NCI-H226 (cell line): ENCODE data around the gene CIP2A.
"Not testable (repeated sequence)": the region's sequence is repeated elsewhere in the genome, so short reads cannot be mapped to it uniquely, and the experiment has no call there.

ENCODE experiments used
- DNase-seq: peaks from one replicate; pipeline ENCODE4 v3.0.0-alpha.2; 2015

Gene CIP2A

DNA sequence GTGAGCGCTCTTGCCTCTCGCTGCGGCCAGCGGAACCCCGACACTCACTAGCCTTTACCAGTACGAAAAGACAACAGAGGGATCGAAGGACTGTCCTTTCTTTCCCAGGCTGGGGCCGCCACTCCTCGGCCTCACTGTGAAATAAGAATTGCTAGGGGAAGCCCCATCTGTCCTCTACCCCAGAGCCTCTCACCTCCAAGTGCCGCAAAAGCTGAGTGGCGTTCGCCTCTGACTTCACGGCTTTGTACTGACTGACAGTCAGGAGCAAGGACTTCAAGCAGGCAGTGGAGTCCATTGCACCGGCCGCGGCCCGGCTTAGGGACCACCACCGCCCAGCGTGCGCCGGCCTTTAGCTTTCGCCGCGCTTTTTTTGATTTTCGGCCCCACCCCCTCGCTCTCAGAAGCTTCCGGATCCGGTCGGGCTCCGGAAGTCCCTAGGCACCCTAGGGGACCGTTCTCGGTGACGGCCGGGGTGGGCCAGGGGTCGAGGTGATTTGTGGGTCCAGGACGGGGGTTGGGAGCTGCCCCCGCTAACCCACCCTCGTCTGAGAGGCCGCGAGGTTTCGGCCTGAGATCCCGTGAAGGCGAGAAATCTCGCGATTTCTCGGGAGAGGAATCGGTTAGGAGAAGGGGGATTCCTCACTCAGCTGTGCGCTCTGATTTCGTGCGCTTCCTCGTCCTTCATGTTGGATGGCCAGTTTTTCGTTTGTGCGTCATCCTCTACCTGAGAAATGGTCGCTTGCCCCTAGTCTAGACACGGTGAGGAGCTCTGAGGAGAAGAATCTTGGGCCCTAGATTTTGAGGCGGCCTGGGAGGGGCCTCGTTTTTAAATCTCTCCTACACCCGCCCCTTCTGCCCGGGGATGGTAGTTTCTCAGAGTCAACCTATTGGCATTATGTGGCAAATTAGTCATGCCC, at the start of gene CIP2A, which contains the start of gene DZIP3:
TSS of gene CIP2A (minus strand) at position 358 of the 917 bp plus-strand sequence. CDS start at position 295, 63 bp downstream.
TSS of gene DZIP3 (plus strand) at position 642 of the 917 bp plus-strand sequence. CDS start 15,685 bp downstream, outside the sequence.
- DNase-seq = peak; percentile 94

DNA sequence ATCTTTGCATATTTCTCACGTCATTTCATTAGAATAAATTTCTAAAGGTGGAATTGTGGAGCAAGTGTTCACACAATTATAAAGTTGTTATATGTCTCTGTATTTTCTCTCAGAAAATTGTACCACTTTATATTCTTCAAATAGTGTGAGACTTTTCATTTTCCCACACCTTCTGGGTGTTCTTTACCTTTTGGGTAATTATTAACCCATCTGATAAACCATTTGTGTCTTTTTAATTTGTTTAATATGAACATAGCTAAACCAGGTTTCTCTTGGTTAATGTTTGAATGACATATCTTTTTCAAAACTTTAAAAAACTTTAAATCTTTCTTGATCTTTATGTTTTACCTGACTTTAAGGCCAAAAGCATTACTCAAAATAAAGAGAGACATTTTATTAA, 40.7 kb upstream of the CIP2A start:
- DNase-seq = no peak

DNA sequence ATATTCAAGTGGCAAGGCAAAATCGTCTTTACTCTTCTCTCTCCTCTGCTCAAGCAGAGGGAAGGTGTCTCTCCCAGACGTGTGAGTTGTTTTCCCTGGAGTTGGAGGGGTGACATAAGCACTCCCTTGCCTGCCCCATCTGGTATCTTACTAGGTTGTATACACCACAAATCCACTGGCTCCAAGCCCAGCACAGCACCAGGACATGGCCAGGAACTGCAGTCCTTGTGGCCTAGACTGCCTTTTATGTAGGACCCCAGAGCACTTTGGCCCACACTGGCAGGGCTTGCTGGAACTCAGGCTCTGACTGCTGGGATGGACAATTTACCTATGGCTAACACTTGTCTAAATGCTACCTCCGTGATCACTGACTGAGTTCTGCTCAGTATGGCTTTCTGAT, 34.3 kb upstream of the CIP2A start:
- DNase-seq = no peak

DNA sequence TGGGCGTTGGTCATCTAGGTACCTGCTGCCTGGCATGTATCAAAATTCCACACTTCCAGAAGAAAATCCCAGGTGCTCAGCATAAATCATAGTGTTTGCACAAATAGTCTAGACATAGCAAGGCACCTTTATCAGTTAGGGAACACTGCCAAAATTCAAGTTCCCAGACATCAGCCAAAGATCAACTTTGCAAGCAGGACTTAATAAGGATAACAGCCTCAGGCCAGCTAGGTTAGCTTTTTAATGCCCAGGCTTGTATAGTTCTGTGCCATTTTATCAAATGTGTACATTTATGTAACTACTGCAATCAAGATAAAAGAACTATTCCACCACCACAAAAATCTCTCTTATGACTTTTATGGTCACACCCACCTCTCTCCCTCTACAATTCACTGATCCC, 31.0 kb upstream of the CIP2A start:
- peak; percentile 5 for DNase-seq

DNA sequence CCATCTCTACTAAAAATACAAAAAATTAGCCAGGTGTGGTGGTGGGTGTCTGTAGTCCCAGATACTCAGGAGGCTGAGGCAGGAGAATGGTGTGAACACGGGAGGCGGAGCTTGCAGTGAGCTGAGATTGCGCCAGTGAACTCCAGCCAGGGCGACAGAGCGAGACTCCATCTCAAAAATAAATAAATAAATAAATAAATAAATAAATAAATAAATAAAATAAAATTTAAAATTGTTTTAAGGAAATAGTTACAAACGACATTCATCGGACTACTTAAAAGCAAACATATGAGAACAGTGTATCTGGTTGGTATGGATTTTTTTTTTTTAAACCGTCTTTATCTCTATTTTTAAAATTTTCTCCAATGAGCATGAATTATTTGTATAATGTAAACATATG, 26.9 kb upstream of the CIP2A start:
- DNase-seq = not testable (repeated sequence)

DNA sequence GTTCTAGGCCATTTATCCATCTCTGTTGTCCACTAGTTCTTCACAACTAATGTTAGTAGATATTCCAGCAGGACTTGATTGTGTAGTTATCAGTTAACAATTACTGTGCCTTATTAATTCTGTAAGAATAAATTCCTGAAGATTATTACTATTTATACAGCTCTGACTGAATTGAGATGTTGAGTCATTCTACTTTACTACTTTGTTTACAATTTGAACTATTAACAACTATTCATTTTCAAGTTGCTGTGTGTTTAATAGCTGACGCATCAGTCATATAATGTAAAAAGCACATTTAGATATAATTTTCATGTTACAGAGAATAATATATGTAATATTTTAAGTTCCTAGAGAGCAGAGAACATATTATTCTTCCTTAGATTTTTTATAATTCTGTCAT, 21.4 kb upstream of the CIP2A start:
- DNase-seq = no peak

DNA sequence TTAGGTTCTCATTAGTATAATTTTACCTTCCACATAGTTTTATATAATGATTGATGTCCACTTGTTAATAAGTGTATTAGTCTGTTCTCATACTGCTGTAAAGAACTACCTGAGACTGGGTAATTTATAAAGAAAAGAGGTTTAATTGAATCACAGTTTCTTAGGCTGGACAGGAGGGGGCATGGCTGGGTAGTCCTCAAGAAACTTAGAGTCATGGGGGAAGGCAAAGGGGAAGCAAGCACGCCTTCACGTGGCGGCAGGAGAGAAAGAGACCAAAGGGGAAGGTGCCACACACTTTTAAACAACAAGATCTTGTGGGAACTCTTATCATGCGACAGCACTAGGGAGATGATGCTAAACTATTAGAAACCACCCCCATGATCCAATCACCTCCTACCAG, 19.5 kb upstream of the CIP2A start:
- DNase-seq = no peak

DNA sequence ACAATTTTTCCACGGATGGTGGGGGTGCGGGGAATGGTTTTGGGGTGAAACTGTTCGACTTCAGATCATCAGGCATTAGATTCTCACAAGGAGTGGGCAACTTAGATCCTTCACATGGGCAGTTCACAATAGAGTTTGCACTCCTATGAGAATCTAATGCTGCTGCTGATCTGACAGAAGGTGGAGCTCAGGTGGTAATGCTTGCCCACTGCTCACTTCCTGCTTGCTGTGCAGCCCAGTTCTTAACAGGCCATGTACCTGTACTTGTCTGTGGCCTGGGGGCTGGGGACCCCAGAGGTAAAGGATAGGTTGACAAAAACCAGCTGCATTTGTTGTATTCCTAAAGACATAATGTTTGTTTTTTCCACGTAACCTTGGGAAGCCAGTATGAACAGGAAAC, 16.3 kb upstream of the CIP2A start:
- DNase-seq = no peak

DNA sequence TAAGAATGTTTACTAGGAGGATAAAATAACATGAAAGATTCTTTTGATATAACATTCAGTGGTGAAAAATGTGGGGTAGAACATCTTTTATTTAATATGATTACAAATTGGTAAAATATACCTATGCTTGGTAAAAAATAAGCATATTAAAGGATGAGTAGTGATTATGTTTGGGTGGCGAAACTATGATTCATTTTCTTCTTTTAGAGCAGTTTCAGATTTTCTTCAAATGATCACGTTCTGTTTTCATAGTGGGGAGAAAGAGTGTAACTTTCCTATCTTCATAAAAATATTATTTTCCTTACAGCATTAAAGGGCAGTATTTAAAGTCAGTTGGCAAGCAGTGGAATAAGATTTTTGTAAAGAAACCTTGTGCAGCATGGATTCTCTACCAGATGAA, 15.8 kb upstream of the CIP2A start:
- no peak for DNase-seq

DNA sequence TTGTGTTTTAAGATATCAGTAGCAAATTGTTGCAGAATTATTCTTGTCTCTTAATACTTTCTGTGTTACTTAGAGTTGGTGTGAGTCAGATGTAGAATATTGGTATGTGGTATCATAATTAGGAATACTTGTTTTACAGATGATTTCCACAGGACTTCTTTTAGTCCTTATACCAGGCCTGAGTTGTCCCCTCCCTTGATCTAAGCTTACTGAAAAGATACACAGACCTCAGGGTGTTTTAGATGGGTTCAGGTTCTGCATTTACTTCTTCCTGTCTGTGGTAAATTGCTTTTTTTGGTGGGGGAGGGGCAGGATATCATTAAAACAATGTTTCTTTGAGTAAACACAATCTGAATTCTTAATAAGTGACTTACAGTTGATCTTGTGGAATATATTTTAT, 14.5 kb upstream of the CIP2A start:
- no peak for DNase-seq

DNA sequence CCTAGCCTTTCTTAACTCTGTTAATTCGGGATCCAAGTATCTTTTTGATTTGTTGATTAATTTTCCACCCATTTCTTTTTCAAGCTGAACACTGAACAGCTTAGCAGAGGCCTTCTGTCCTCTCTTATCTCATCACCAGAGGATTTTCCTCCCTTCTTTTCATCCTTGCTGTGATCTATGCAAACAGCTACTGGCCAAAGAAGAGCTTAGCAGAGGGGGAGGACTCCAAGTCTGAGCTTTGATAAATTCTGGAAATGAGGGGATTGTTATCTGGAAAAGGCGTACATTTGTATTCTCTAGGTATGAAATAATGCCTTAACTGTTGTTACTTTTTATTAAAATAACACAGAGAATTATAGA, 13.7 kb upstream of the CIP2A start:
- no peak for DNase-seq

DNA sequence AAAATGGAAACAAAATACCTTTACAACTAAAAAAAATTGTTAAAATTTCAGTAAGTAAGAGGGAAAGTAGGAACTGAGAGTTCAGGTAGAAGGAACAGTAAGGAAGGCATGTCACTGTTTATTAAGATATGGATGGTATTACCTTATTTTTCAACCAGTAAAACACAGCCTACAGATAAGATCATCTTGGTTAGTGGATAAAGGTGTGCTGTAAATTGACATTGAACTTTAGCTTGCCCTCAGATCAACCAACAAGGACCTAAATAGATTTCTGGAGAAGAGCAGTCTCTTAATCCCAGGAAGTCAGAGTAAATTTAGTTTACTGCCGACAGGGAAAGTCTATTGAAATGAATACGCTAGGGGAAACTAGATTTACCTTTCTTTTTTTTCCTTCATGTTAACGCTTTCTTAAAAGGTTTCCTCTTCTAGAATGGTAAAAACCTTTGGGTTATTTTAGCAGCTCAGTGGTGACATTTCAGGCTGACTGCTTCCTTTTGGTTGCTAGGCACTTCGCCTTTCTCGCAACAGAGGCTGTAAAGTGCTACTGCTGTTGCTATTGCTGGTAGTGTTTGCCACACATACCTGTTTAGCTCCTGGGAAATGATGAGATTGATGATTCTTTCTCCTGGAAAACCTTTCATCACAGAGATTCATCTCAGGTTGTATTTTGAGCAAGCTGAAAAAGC, 13.2 kb upstream of the CIP2A start:
- no peak for DNase-seq

DNA sequence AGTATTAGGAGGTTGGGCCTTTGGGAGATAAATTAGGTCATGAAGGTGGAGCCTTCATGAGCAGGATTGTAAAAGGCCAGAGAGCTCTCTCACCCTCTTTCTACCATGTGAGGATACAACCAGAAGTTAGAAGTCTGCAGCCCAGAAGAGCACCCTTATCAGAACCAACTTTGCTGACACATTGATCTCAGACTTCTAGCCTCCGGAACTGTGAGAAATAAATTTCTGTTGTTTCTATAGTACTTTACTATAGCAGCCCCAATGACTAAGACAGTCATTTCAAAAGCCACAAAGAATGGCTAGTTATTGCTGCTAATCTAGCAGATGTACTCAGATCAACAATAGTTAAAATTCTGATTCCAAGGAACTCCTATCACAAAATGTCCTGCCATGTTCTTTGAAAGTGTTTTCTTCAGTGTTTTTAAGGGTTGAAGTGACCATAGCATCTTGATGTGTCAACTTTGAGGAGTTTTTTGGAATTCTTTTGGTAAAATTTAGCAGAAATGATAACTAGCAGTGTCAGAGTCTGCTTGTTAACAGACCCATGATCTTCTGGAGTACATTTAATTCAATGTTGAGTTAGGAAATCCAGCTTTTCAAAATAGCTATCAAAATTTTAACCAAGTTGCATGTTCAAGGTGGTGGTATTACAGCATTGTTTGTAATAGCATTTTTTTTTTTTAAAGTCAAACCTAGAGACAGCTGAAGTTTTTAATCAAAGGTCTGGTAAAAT, 10.6 kb upstream of the CIP2A start:
- DNase-seq = no peak

DNA sequence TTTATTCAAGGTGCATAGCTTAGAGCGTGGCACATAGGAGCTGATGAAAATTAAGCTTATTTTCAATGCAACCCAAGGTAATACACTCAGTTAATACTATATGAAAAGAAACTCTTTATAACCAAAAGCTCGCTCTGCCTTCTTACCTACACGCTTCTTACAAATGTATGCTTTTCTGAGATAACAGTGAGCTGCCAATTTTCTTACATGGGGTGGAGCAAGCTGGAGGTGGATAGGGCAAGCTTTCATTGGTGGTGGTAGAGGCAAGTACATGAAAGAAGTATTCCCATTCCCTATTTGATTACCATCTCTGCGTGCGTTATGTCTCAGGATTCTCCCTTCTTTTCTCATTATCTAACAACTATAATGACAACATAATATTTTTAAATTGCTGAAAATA, 9.1 kb upstream of the CIP2A start:
- no peak for DNase-seq

DNA sequence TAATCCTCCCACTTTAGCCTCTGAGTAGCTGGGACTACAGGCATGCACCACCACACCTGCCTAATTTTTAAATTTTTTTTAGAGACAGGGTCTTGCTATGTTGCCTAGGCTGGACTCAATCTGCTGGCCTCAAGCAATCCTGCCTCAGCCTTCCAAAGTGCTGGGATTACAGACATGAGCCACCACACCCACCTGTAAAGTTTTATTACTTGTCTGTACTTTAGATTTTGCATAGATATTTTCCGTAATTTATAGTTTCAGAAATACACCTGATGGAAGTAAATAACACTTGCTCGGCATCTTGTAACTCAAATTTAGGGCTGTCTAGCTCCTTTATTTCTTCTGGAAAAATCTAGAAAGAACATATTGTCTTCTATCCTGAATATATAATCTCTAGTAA, 6.1 kb upstream of the CIP2A start:
- no peak for DNase-seq

DNA sequence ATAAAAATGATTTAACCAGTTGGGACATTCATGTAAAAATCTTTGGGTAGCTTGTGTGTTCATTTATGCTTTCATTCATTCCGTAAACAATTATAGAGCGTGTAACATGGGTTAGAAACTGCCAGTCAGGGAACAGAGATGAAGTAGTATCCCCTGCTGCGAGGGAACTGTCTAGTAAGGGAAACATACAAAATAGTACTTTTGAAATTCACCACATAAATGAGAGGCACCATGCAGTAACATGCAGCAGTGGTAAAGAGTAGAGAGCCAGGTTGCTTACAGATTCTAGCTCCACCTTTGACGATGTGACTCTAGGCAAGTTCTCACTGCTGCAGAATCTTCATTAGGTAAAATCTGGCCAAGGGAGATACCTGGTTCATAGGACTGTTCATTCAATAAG, 1.2 kb upstream of the CIP2A start:
- DNase-seq = no peak

DNA sequence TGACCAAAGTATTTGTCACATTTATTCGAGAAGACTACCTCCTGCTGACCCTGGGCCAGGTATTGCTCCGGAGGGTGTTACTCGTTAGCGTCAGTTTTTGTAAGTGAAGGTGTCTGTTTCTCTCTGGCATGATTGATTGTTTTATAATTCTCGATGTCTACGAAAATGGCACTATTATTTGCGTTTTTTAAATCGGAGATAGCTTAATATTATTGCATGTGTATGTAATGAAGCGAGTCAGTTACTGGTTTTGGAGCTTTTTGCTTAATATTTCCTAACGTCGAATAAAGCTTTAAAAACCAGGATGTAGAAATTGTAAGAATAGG, 723 bp upstream of the CIP2A start:
- DNase-seq = no peak

DNA sequence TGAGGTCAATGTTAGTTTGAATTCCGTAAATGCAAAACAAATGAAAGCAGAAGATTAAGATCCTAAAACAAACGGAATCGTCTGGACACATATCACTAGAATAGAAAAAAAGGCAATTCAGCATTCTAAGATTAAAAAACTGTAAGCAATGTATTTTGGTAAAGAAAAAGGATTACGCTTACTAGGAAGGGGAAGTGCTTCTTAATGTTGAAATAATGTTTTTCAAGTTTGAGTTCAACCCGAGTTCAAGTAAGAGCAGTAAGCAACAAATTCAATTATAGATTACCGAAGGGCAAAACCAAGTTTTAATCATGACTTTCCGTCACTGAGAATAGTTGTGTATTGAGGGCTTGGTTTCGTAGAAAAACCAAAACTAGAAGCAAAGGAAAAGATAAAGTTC, 637 bp downstream of the CIP2A start:
- no peak for DNase-seq

DNA sequence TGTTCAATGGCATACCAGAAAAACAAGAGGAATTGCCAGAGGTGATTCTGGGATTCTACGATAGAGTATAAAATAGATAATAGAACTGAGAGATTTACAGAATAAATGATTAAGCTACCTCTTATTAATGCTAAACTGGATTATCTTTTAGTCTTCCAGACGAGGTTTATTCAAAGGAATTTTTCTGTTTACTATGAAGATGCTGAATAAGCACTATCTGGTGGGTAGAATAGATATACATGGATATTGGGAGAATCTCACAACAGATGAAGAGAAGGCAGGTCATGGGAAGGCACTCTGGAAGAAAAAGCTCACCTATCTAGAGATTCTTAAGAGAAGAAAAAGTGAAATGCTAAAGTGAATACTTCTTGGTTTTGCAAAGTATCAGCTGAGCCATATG, 11.2 kb downstream of the CIP2A start:
- DNase-seq = no peak

DNA sequence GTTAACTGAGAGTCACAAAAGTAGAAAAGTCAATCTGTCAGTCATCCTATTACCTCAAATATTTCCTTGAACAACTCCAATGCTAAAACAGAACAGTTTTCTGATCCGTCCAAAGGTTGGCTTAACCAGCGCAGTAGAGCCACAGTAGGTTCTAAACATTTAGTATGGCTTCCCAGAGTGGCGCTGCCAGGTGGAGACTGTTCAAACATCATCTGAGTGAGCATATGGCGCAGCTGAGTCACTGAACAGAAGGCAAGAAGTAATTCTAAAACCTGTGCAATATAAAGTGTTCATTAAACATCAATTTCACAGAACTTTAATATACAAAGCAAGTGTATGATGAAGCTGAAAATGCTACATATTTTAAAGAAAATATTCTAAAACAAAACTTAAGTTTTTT, 19.9 kb downstream of the CIP2A start:
- no peak for DNase-seq

DNA sequence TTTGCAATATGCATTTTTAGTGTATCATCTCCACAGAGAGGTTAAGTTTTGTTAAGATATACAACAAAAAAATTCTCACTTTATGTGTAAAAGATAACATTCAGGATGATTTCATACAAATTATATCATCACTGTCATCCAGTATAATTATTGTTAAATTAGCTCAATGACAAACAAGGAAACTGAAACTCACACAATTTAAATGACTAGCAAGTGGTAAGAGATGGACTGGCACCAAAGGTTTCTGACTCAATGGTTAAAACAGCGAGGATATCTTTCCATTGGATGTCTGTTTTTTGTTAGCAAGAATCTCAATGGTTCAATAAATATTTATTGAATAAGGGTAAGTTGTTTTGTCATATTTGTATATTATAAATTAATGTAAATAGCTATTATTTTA, 22.6 kb downstream of the CIP2A start:
- DNase-seq = no peak

DNA sequence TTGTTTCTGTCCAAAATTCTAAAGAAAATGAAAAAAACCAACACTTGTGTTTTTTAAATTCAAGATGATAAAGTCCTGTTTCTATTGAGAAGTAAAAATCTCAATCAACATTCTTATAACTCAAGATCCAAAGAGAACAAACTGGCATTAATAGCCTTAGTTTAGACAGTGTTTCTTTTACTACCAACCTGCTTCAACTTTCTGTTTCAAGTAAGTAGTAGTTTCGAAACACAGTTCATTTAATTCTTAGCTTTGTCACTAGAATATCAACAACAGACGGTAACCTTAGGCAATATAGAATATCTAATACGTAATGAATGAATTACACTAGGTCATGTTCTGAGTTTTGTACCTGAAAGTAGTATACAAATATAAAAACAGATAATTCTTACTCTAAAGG, 23.7 kb downstream of the CIP2A start:
- no peak for DNase-seq

DNA sequence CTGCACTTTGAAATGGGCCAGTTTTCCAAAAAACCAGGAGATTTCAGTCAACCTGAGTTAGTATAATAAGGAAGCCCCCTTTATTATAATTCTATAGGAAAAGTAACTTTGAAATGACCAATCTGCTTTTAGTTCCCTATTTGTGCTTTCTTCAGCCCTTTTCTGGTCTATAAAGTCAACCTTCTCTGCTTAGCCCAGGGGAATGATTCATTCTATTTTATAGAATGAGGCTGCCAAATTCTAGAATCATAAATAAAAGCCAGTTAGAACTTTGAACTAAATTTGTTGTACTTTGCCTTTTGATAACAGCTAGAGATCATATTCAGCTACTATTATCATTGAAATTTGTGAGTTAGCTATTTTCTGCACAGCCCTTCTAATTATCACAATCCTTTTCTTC, 24.7 kb downstream of the CIP2A start:
- no peak for DNase-seq

DNA sequence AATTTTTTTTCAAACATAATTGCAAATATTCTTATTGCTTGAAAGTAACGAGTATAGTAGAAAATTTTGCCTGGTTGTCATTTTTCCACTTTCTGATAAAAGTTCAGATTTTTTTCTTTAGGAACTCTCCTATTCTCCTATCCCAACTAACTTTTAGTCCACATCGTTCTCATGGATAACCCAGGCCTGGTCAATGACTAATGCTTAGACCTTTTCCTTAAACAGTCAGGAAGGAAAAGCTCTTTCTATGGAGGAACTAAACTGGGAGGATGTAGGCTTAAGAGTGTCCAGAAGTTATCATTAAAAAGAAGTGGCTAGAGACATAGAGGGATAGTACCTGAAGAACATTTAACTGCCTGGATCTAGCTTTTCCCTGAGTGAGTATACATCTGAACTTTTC, 26.7 kb downstream of the CIP2A start:
- no peak for DNase-seq
